Stimulated activated CD4-positive, alpha-beta T cell treated with anti-CD3 and anti-CD28 coated beads, Interleukin-4, amount 100 ng/mL, for 1 hour (primary cell): ENCODE measurements around the gene DGLUCY.
"Not testable (repeated sequence)": the region's sequence is repeated elsewhere in the genome, so short reads cannot be mapped to it uniquely, and the experiment has no call there.

Experiments
- DNase-seq: peaks from one replicate; pipeline ENCODE4 v3.0.0-alpha.2; 2020

The DGLUCY gene

DNA sequence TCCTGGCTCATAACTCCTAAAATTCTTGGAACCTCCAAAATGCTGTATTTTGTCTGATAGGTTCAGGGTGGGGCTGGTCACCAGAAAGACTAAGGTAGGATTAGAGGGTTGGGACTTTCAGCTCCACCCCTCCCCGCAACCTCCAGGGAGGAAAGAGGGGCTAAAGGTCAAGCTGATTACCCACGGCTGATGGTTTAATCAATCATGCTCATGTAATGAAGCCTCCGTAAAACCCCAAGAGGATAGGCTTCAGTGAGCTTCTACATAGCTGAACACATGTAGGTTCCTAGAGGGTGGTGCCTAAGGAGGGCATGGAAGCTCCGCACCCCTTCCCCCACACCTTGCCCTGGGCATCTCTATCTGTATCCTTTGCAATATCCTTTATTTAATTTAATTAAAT lies 60.0 kb downstream of the DGLUCY start:
- no peak for DNase-seq

DNA sequence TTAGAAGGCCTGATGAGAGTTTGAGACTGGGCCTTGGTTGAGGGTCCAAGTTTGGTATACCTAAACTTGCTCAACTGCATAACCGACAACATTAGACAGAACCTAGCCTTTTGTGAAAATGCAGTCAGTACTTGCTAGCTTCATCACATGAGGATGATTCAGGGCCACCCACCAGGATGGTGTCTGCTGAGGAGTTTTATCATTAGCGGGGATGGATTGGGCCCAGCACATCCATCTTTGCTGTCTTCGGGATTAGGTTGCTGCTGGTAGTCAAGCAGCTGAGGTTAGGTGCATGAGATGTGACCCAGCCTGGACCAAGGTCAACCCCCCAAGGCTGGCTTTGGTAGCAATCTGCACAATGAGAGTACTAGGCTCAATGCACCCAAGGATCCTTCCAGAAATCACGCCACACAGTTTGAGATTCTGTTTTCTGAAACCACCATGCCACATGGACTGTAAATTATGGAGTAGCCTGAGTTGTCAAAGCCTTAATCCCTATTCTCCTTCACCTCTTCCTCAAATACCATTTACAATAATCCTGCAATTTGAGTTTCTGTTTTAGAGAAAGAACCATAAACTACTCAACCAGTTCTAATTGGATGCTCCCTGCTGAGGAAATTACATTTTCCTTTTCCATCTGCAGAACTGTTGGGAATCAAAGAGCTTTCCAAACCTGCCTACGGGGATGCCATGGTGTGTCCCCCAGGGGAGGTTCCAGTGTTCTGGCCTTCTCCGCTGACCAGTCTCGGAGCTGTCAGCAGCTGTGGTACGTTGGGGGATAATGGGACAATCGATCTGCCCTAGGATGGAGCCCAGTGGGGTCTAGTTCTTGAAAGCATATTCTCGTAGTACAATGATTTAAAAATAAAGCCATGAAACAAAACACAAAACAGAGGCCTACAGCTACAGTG lies 61.7 kb downstream of the DGLUCY start:
- no peak for DNase-seq

DNA sequence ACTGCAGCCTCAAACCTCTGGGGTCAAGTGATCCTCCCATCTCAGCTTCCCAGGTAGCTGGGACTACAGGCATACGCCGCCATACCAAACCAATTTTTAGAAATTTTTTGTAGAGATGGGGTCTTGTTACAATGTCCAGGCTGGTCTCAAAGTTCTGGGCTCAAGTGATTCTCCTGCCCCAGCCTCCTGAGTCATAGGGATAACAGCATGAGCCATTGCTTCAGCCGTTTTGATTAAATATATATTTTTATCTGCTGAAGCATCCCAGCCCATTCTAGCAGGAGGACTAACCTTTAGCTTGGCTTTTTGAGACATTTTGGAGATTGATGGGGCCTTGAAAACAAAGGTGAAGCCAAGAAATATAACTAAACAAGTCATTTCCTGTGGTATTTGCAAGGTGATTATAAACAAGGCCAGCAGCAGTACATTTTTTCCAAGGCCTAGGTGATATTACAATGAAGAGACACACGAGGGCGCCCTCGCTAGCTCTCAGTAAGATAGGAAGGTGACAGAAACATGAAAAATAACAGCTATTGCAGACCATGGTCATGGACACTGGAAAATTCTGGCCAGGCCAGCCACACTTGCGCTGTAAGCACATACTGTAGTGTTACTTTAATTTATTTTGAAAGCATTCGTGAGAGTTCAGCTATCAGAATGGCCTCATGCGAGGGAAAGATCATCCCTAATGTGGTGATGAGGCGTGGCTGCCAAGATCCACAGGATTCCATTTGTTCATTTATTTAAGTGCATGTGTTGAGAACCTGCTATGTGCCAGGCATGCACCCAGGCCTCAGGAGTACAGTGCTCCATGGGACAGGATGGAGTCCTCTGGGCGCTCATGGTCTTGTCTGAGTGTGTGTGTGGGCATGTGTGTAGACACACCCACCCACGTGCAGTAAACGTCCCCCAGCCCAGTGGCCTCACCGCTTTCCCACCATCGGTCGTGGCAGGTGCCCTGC lies 63.5 kb downstream of the DGLUCY start:
- DNase-seq: peak; percentile 63

DNA sequence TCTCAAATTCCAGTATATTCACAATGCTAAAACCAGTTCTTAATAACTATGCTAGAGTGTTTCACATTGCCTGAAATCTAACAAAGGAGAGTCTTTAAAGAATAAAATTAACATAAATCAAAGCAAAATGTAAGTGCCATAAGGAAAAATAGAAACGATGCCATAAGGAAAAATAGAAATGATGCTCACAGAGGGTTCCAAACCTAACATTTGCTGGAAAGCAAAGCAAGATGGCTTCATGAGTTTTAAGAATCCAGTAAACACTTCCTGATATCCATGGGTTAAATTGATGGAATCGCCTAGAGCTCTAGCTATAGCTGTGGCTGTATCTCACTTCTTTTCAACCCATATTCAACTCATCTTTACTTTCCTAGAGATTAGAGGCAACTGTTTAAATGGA lies 66.7 kb downstream of the DGLUCY start:
- no peak for DNase-seq

DNA sequence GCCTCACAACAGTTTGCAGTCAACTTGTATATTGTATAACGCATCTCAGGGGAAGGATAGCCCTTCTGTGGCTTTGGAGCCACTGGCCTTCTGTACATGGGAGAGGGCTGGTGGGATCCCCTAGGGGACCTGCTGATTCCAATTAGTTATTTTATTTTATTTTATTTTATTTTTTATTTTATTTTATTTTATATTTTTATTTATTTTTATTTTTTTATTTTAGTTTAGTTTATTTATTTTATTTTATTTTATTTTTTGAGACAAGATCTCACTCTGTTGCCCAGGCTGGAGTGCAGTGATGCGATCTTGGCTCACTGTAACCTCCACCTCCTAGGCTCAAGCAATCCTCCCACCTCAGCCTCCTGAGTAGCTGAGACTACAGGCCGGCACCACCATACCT lies 68.9 kb downstream of the DGLUCY start:
- not testable (repeated sequence) for DNase-seq

DNA sequence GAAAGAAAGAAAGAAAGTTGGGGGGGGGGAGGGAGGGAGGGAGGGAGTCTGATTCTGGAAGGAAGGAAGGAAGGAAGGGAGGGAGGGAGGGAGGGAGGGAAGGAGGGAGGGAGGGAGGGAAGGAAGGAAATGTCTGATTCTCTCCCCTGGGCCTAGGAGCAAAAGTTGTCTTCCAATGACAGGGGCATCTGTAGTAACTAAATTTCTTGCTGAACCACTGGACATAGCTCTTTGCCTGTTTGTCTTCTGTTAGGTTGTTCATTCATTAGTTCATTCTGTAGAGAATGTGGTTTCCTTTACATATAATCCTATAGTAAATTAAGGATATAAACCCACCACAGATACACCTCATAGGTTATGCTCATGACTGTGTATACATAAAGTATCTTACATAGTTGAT lies 70.7 kb downstream of the DGLUCY start:
- no peak for DNase-seq

DNA sequence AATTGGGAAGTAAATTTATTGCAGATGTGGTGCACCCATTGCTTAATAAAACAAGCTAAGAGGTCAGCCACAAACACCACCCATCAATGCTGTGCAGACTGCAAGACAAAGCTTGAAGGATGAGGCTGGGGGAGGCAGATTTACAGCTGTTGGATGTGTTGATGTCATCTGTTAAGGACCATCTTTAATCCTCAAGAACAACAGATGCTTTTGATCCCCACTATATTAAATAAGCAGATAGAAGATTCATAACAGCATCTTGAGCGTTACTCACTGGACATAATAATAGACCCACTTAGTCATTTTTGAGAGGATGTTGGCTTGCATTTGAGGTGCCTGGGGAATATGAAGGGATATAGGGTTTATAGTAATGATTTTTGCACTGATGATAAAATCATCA lies 71.8 kb downstream of the DGLUCY start:
- DNase-seq: no peak

DNA sequence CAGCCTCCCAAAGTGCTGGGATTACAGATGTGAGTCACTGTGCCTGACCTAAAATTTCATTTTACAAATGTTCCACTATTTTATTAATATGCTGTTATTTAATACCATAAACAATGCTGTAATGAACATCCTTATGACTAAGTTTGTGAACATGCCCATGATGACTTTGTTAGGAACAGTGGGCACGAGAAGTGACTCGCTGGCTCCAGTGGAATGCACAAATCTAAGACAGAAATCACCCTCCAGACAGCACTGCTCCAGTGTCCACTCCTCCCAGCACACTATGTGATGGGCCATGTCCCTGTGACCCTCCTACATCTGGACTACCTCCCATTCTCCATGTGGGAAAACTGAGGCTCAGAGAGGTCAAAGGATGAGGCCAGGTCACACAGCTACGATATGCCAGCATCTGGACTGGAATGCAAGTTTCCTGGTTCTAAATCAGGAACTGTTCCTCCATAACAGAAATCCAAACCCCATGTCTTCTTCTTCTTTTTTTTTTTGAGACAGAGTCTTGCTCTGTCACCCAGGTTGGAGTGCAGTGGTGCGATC lies 72.7 kb downstream of the DGLUCY start:
- DNase-seq: no peak

DNA sequence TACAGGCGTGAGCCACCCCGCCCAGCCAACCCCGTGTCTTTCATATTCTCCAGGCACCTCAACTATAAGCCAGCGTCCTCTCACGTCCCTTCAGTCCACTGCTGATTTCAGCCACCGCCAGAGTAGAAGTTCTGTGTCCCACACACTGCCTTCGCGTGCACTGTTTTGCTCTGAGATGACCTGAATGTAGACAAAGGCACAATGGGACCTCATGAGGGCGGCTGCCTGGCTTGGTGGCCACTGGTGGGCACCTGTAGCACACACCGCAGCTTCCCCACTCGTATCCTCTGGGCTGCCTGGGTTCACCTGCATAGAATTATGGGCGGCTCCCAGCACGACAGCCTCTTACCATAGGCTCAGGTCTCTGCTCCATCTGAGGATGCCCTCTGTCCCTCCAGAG lies 73.4 kb downstream of the DGLUCY start:
- DNase-seq: no peak

DNA sequence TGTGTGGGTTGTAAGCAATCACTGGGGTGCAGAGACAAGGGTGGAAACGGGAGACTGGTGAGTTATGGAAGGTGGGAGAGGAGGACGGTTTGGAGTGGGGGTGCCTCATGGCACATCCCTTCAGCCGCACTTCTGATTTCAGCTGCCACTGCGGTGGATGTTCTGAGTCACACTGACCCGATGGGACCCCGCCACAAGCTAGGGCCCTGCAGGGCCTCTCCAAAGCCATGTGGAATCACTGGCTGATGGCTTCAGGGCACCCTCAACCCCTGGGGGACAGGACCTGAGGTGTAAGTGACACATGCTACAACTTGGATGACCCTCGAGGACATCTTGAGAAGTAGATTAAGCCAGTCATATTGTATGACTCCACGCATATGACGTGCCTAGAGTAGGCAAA lies 77.0 kb downstream of the DGLUCY start:
- DNase-seq: no peak

DNA sequence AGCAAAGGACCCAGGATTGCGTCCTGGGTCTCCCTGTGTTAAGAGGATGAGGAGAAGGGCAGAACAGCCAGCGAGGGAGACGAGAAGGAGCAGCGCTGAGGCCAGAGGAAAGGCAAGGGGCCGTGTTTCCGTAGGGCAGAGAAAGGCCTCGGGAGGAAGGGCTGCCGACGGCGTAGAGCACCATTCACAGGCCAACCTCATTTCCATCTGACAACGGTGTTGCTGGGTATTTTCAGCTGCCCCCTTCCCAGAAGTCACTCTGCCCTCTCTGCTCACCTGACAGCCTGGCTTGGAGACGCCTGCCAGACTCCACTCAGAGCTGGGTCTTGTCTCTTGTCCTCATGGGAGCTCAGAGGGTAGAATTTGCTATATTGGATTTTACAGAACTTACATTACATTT lies 79.2 kb downstream of the DGLUCY start:
- no peak for DNase-seq

DNA sequence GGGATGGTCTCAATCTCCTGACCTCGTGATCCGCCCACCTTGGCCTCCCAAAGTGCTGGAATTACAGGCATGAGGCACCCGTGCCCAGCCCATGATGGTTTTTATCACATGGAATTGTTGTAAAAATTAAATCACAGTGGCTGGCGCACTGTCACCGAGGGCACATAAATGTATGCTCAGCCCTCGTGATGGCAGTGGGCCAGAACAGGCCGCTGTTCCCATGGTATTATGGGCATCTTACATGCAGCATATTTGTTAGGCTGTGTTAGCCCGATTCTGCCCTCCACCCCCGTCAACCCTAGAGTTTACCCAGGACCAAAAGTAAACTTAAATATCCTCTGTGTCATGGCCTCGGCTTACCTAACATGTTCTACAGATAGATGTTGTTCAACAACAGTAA lies 82.0 kb downstream of the DGLUCY start:
- no peak for DNase-seq

DNA sequence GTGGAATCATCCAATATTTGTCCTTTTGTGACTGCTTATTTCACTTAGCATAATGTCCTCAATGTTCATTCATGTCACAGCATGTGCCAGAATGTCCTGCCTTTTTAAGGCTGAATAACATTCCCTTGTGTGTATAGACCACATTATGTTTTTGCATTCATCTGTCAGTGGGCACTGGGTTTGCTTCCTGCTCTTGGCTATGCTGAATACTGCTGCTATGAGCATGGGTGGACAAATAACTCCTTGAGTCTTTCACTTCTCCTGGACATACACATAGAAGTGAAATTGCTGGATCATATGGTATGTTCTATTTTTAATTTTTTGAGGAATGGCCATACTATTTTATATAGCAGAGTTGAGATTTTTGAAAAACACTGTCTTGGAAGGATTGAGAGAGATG lies 83.8 kb downstream of the DGLUCY start:
- DNase-seq: no peak

DNA sequence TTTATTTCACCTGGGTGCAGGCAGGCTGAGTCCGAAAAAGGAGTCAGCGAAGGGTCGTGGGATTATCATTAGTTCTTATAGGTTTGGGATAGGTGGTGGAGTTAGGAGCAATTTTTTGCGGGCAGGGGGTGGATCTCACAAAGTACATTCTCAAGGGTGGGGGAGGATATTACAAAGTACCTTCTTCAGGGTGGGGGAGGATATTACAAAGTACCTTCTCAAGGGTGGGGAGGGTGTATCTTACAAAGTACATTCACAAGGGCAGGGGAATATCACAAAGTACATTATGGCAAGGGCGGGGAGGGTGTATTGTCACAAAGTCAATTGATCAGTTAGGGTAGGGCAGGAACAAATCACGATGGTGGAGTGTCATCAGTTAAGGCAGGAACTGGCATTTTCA lies 86.9 kb downstream of the DGLUCY start:
- not testable (repeated sequence) for DNase-seq

DNA sequence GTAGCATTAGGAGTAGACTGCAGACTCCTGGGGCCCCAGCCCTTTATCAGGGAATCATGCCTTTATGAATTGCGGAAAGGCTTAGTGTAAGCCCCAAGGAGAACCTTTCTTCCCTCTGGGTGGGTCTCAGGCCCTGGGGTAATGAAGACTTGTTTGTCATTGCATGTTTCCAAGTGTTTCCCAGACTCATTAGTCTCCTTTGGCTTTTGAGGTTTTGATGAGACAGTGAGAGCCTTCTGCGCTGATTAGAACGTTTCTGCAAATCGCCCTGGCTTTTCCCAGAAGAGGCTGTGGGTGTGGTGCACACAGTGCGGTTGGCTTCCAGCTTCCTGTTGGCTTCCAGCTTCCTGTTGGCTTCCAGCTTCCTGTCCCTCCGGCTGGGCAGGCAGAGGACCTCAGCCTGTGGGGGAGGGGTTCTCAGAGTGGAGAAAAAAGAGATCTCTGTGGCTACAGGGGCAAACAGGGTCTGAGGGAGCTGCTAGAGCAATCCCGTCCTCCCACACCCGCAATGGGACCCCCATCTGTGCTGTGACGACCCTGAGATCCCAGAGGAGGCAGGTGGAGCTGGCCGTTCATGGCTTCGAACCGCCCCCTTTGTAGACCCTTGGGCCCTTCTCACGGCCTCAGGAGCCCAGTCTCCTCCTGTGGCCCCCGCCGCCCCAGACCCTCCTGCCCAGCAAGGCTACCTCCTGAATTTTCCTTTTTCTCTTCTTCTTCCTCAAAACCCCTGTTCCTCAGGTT lies 88.5 kb downstream of the DGLUCY start:
- DNase-seq: no peak

DNA sequence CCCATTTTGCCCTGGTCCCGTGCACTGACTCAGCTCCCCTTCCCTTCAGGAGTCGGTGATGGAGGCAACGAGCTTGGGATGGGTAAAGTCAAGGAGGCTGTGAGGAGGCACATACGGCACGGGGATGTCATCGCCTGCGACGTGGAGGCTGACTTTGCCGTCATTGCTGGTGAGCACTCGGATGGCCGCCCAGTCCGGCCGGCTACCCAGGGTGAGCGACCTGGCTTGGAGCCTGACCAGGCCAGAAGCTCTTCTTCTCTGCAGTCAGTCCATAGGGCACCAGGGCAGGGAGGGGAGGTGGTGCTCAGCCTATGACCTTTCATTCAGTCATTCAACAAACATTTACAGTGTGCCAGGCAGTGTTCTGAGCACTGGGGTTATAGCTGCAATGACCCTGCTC lies 90.8 kb downstream of the DGLUCY start:
- no peak for DNase-seq

DNA sequence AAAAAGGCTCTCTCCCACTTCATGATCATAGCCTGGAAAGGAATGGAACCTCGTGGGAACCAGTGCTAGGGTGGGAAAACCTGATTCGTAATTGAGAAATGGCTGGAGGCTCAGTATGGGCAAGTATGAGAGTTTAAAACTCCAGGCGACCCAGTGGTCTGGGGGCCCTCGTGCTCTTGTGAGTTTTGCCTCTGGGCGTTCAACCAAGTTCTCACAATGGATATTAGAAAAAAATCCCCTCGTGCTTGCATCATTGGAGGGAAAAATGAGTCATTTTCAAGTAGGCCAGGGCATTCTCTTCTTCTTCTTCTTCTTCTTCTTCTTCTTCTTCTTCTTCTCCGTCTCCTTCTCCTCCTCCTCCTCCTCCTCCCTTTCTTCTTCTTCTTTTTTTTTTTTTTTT lies 91.6 kb downstream of the DGLUCY start:
- no peak for DNase-seq

DNA sequence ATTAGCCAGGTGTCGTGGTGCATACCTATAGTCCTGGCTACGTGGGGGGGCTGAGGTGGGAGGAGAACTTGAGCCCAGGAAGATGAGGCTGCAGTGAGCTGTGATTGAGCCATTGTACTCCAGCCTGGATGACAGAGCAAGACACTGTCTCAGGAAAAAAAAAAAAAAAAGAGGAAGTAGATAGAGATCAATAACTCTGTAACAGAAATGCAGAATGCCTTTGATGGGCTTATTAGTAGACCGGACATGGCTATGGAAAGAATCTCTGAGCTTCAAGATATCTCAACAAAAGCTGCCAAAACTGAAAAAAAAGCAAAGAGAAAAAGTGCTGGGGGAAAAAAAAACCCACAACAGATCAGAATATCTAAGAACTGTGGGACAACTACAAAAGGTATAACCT lies 93.1 kb downstream of the DGLUCY start:
- no peak for DNase-seq

DNA sequence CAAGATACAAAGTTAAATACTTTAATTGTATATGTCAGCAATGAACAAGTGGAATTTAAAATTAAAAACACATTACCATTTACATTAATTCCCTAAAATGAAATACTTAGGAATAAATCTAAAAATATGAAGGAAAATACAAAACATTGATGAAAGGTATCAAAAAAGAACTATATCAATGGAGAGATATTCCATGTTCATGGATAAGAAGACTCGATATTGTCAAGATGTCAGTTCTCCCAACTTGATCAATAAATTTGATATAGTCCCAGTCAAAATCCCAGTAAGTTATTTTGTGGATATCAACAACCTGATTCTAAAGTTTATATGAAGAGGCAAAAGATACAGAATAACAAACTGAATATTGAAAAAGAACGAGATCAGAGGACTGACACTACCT lies 97.1 kb downstream of the DGLUCY start:
- no peak for DNase-seq

DNA sequence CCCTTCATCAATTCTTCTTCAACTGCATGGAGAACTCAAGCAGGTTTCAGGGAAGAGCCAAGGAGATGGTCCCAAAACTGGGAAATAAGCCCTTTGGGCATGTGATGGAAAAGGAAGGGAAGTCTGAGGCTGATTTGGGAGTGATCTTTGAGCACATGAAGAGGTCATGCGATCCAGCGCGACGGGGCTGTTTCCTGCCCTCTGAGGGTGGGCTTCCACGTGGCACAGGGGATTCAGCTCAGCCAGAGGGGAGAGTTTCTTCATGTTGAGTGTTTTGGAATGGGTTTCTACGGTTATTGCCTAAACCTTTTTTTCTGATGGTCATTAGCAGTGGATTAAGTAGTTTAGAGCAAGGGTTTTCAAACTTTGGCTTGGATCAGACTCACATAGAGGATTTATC lies 100.4 kb downstream of the DGLUCY start:
- DNase-seq: no peak

DNA sequence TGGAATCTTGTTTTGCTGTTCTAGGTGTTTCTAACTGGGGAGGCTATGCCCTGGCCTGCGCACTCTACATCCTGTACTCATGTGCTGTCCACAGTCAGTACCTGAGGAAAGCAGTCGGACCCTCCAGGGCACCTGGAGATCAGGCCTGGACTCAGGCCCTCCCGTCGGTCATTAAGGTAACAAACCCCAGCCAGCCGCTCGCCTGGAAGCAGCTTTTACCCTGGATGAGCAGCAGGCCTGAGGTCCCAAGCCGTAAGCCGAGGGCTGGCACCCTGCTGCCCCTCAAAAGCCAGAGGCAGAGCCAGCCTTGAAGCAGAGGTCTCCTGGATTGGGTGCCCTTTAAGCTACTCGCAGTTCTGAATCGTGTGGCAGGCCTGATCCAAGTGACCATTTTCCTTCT lies 101.5 kb downstream of the DGLUCY start:
- DNase-seq: no peak

DNA sequence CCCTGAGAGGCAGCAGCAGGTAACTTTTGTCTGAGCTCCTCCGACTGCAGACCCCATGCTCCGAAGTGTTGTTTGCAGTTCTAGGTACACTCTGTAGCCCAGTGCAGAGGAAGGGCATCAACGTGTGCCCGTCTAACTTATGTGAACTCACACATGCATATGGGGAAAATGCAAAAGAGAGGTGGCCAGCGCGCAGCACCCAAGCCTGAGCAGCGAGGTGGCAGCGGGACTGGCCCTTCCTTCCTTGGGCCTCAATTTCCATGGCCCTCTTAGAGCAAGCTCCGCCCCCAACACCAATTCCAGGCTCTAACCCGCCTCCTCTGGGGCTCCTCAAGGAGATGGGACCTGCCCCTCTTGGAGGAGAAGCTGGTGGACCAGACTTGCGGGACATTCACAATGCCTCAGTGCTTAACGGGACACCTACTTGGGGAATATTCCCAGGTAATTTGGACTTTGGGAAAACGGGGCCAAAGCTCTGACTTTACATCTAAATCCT lies 102.9 kb downstream of the DGLUCY start:
- no peak for DNase-seq

DNA sequence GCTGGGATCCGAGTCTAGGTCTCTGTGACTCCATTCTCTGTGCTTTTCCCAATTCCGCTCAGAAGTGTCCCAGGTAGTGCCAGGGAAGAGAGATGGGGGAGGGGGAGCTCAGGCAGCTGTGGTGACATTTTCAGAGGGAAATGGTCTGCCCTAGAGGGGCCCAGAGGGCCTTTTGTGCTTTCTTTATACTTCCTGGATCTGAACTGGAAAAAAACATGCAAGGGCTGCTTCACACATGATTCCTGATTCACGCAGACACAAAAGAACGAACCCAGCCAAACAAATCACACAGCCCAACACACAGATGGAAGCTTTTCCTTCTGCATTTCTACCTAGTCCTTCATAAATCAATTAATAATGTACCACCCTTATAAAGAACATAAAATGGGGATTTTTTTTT lies 104.1 kb downstream of the DGLUCY start:
- no peak for DNase-seq
